HCT116 (cell line): ENCODE measurements around the gene NALF2. TPM values are rescaled to one million over a fixed set of nuclear protein-coding genes. Genes with fewer than 3 reads are reported as not detected.

ENCODE experiments used
- ATAC-seq: fragments of 200-7000 bp; cut with Tn5 transposase; 2 replicates; pipeline ENCODE4 v1.9.1; 2020; ENCODE audit warnings: mild to moderate bottlenecking, moderate library complexity
- BruUV-seq: library from RNA; stranded (reverse); fragments of 400-500 nt; replicated peaks from 2 replicates; lab custom pipeline; 2021; lab: Mats Ljungman, UMichigan
- CTCF ChIA-PET: fragments of 300-600 bp; sonication (Branson Sonifier 250); formaldehyde crosslinking; loops from one replicate; lab custom pipeline; 2021; ENCODE audit warnings: antibody characterized with exemption; lab: Charles Lee
- POLR2A ChIA-PET: fragments of 300-600, 350-600 bp; sonication (Branson Sonifier 250); formaldehyde crosslinking; loops from one replicate; lab custom pipeline; 2021; ENCODE audit warnings: antibody characterized with exemption; lab: Charles Lee
- RAD21 ChIA-PET, 2 experiments: fragments of 300-600 bp; sonication (Branson Sonifier 250); formaldehyde crosslinking; loops; one replicate each; lab custom pipeline; 2023; ENCODE audit warnings: low total read pairs in 2 of 2; ENCODE audit not compliant: uncharacterized antibody in 2 of 2, unreplicated experiment in 2 of 2, low non-redundant PET in 1 of 2; lab: Charles Lee
- DNase-seq: peaks from one replicate; pipeline ENCODE4 v3.0.0-alpha.2; 2010; ENCODE audit warnings: low read depth, low spot score
- H2AFZ ChIP-seq: fragments of 200-600 bp; shearing (Covaris generic), sonication (generic); 2 replicates; pipeline ENCODE4 v1.6.1; 2017; ENCODE audit warnings: low read depth, mixed run types, mixed read lengths, antibody characterized with exemption, low read length; ENCODE audit not compliant: poor library complexity, severe bottlenecking
- H3K27ac ChIP-seq: 2 replicates; pipeline ENCODE4 v1.5.1; 2012; ENCODE audit warnings: low read depth, low read length
- H3K27me3 ChIP-seq: fragments of 200-600 bp; sonication (generic); 2 replicates; pipeline ENCODE4 v1.6.1; 2016; ENCODE audit warnings: mixed run types, low read length, mixed read lengths; ENCODE audit not compliant: insufficient read depth
- H3K36me3 ChIP-seq, 2 experiments: fragments of 200-500 bp in 1 of 2; fragments of 200-600 bp in 1 of 2; sonication (Bioruptor generic) in 1 of 2; sonication (generic) in 1 of 2; 2 replicates each; pipeline versions ENCODE4 v1.5.1 to v1.6.1; 2014 to 2016; ENCODE audit warnings: low read length in 2 of 2, inconsistent platforms in 1 of 2, mixed read lengths in 1 of 2, mixed run types in 1 of 2; ENCODE audit not compliant: insufficient read depth in 2 of 2, control insufficient read depth in 1 of 2
- H3K4me1 ChIP-seq, 2 experiments: fragments of 200-600 bp in 1 of 2; sonication (generic) in 1 of 2; 2 replicates each; pipeline versions ENCODE4 v1.5.1 to v1.6.1; 2012 to 2017; ENCODE audit warnings: low read length in 2 of 2, inconsistent platforms in 1 of 2, mild to moderate bottlenecking in 1 of 2, mixed read lengths in 1 of 2, mixed run types in 1 of 2, moderate library complexity in 1 of 2; ENCODE audit not compliant: insufficient read depth in 2 of 2, control insufficient read depth in 1 of 2
- H3K4me2 ChIP-seq: fragments of 200-600 bp; sonication (generic); 2 replicates; pipeline ENCODE4 v1.6.1; 2017; ENCODE audit warnings: mixed run types, low read length, mixed read lengths
- H3K4me3 ChIP-seq, 2 experiments: fragments of 200-600 bp in 1 of 2; sonication (generic) in 1 of 2; replicated peaks in 1 of 2; 2 replicates each; pipeline ENCODE4 v1.5.1; 2011 to 2016; ENCODE audit warnings: low read length in 2 of 2, control low read depth in 1 of 2, low read depth in 1 of 2, mild to moderate bottlenecking in 1 of 2, mixed read lengths in 1 of 2, mixed run types in 1 of 2
- H3K79me2 ChIP-seq: fragments of 200-600 bp; sonication (generic); 2 replicates; pipeline ENCODE4 v1.6.1; 2017; ENCODE audit warnings: mild to moderate bottlenecking, mixed run types, low read length, moderate library complexity, mixed read lengths; ENCODE audit not compliant: insufficient read depth
- H3K9ac ChIP-seq: fragments of 200-600 bp; sonication (generic); 2 replicates; pipeline ENCODE4 v1.6.1; 2016; ENCODE audit warnings: low read length, mixed read lengths
- H3K9me2 ChIP-seq: fragments of 200-600 bp; sonication (generic), shearing (Covaris generic); 2 replicates; pipeline ENCODE4 v1.6.1; 2017; ENCODE audit warnings: mixed run types, mild to moderate bottlenecking, moderate library complexity; ENCODE audit not compliant: insufficient read depth
- H3K9me3 ChIP-seq, 2 experiments: fragments of 200-500 bp in 1 of 2; fragments of 200-600 bp in 1 of 2; sonication (Bioruptor generic) in 1 of 2; sonication (generic) in 1 of 2; 2 replicates each; pipeline ENCODE4 v1.6.1; 2014 to 2017; ENCODE audit warnings: low read length in 2 of 2, mixed read lengths in 2 of 2, inconsistent platforms in 1 of 2, low read depth in 1 of 2, mild to moderate bottlenecking in 1 of 2, mixed run types in 1 of 2, moderate library complexity in 1 of 2; ENCODE audit not compliant: control insufficient read depth in 1 of 2, insufficient read depth in 1 of 2
- H4K20me1 ChIP-seq: fragments of 200-600 bp; sonication (generic), shearing (Covaris generic); 2 replicates; pipeline ENCODE4 v1.6.1; 2017; ENCODE audit warnings: mixed run types, mild to moderate bottlenecking, moderate library complexity; ENCODE audit not compliant: insufficient read depth
- CBX3 ChIP-seq: IDR thresholded peaks from 2 replicates; pipeline ENCODE4 v1.6.1; 2012; ENCODE audit warnings: low read depth
- CEBPB ChIP-seq: IDR thresholded peaks from 2 replicates; pipeline ENCODE4 v1.6.1; 2012; ENCODE audit warnings: low read depth
- EGR1 ChIP-seq: IDR thresholded peaks from 2 replicates; pipeline ENCODE4 v1.6.1; 2012; ENCODE audit warnings: low read depth
- ELF1 ChIP-seq: IDR thresholded peaks from 2 replicates; pipeline ENCODE4 v1.6.1; 2012; ENCODE audit warnings: low read depth, borderline replicate concordance
- EZH2 ChIP-seq: fragments of 200-600 bp; sonication (generic); IDR thresholded peaks from 2 replicates; pipeline ENCODE4 v1.6.1; 2017; ENCODE audit warnings: antibody characterized with exemption, mixed run types
- EZH2phosphoT487 ChIP-seq: fragments of 200-600 bp; IDR thresholded peaks from 2 replicates; pipeline ENCODE4 v1.6.1; 2018; ENCODE audit warnings: antibody characterized with exemption, borderline replicate concordance
- JUND ChIP-seq: IDR thresholded peaks from 2 replicates; pipeline ENCODE4 v1.6.1; 2012
- RAD21 ChIP-seq: IDR thresholded peaks from 2 replicates; pipeline ENCODE4 v1.6.1; 2012; ENCODE audit warnings: low read depth, mild to moderate bottlenecking
- SIN3A ChIP-seq: IDR thresholded peaks from 2 replicates; pipeline ENCODE4 v1.6.1; 2012; ENCODE audit warnings: low read depth
- SRF ChIP-seq: IDR thresholded peaks from 2 replicates; pipeline ENCODE4 v1.6.1; 2012; ENCODE audit warnings: low read depth
- TCF7L2 ChIP-seq: IDR thresholded peaks from 2 replicates; pipeline ENCODE4 v1.7.0; 2011; ENCODE audit warnings: borderline replicate concordance, inconsistent platforms; ENCODE audit not compliant: insufficient read depth, insufficient read length; ENCODE audit errors: extremely low read depth
- YY1 ChIP-seq: IDR thresholded peaks from 2 replicates; pipeline ENCODE4 v1.6.1; 2011; ENCODE audit warnings: low read length, low read depth, moderate library complexity, mild to moderate bottlenecking; ENCODE audit not compliant: insufficient replicate concordance; ENCODE audit errors: extremely low read depth
- ZNF274 ChIP-seq: fragments of 200-500 bp; sonication (Bioruptor generic); IDR thresholded peaks from 2 replicates; pipeline ENCODE4 v1.6.1; 2014; ENCODE audit warnings: mild to moderate bottlenecking, low read depth, low read length, inconsistent platforms
- intact Hi-C: fragments of 100-400 bp; cut with micrococcal nuclease; formaldehyde crosslinking; loops from 2 replicates; pipeline ENCODE4 v1.10.0; 2022
- total RNA-seq: library from RNA; stranded (reverse); gene quantifications from one replicate; pipeline ENCODE4 v1.2.1, GENCODE V29; 2021; ENCODE audit not compliant: unreplicated experiment
- TF ChIP-seq, protein P1 (sequence below), 3 experiments: fragments of 200-600 bp in 1 of 3; sonication (generic) in 1 of 3; IDR thresholded peaks in 2 of 3; conservative IDR thresholded peaks in 1 of 3; 2 replicates each; pipeline ENCODE4 v1.5.1; 2012 to 2017; ENCODE audit warnings: low read depth in 2 of 3, low read length in 2 of 3, antibody characterized with exemption in 1 of 3, borderline replicate concordance in 1 of 3, control low read depth in 1 of 3, mild to moderate bottlenecking in 1 of 3, mixed read lengths in 1 of 3, mixed run types in 1 of 3, moderate library complexity in 1 of 3; ENCODE audit not compliant: insufficient read depth in 1 of 3
- TF ChIP-seq, protein P2 (sequence below): IDR thresholded peaks from 2 replicates; pipeline ENCODE4 v1.6.1; 2011; ENCODE audit warnings: mild to moderate bottlenecking, low read length, moderate library complexity; ENCODE audit not compliant: insufficient replicate concordance; ENCODE audit errors: extremely low read depth
- TF ChIP-seq, protein P3 (sequence below): IDR thresholded peaks from 2 replicates; pipeline ENCODE4 v1.6.1; 2012

Gene NALF2
- total RNA-seq, 1 experiment from 2014 or later = 8.7 TPM

DNA sequence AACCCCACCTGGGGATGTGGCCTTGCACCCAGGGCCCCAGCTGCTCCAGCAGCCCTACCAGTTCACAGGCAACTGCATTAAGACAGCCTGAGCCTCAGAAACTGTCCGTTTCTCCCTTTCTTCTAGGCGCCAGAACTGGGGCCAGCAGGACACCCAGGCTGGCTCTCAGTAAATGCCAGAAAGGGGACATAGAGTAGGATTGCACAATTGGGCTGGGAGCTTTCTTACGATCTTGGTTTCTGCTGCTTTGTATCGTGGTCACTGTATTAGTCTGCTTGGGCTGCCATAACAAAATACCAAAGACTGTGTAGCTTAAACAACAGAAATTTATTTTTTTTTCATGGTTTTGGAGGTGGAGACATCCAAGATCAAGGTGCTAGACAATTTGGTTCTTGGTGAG lies 48.4 kb downstream of the NALF2 start:
- no peaks in the 10 kb centered on the region for H3K9me3 ChIP-seq
- TF ChIP-seq CEBPB (no peak), SIN3A (no peak), EGR1 (no peak), RAD21 (no peak), EZH2phosphoT487 (no peak), EZH2 (no peak), YY1 (no peak), SRF (no peak), ZNF274 (no peak), ELF1 (no peak), JUND (no peak), CBX3 (no peak), TCF7L2 (no peak)
- TF ChIP-seq, protein P1, sequence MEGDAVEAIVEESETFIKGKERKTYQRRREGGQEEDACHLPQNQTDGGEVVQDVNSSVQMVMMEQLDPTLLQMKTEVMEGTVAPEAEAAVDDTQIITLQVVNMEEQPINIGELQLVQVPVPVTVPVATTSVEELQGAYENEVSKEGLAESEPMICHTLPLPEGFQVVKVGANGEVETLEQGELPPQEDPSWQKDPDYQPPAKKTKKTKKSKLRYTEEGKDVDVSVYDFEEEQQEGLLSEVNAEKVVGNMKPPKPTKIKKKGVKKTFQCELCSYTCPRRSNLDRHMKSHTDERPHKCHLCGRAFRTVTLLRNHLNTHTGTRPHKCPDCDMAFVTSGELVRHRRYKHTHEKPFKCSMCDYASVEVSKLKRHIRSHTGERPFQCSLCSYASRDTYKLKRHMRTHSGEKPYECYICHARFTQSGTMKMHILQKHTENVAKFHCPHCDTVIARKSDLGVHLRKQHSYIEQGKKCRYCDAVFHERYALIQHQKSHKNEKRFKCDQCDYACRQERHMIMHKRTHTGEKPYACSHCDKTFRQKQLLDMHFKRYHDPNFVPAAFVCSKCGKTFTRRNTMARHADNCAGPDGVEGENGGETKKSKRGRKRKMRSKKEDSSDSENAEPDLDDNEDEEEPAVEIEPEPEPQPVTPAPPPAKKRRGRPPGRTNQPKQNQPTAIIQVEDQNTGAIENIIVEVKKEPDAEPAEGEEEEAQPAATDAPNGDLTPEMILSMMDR (IDR thresholded peaks at IDR 0.05 in 2 of 3, conservative IDR thresholded peaks at IDR 0.05 in 1 of 3; ENCODE audit: borderline replicate concordance in 1 of 3, insufficient read depth in 1 of 3, low read depth in 2 of 3, low read length in 2 of 3) = no peak
- TF ChIP-seq, protein P2, sequence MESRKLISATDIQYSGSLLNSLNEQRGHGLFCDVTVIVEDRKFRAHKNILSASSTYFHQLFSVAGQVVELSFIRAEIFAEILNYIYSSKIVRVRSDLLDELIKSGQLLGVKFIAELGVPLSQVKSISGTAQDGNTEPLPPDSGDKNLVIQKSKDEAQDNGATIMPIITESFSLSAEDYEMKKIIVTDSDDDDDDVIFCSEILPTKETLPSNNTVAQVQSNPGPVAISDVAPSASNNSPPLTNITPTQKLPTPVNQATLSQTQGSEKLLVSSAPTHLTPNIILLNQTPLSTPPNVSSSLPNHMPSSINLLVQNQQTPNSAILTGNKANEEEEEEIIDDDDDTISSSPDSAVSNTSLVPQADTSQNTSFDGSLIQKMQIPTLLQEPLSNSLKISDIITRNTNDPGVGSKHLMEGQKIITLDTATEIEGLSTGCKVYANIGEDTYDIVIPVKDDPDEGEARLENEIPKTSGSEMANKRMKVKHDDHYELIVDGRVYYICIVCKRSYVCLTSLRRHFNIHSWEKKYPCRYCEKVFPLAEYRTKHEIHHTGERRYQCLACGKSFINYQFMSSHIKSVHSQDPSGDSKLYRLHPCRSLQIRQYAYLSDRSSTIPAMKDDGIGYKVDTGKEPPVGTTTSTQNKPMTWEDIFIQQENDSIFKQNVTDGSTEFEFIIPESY = no peak
- TF ChIP-seq, protein P3, sequence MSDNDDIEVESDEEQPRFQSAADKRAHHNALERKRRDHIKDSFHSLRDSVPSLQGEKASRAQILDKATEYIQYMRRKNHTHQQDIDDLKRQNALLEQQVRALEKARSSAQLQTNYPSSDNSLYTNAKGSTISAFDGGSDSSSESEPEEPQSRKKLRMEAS = no peak
- TF ChIP-seq, all 23 proteins: peak for 0
- RAD21 ChIA-PET = no interaction called here
- Histone ChIP-seq H3K4me3 (no peak overlapping the region), H3K9me2 (no peaks in the 10 kb centered on the region), H3K79me2 (no peaks in the 10 kb centered on the region), H3K27me3 (no peaks in the 10 kb centered on the region), H3K4me1 (peaks cover 14 to 23% of the 10 kb centered on the region in 2 experiments), H3K36me3 (no peaks in the 10 kb centered on the region), H2AFZ (no peak overlapping the region), H3K9ac (no peak overlapping the region), H4K20me1 (no peaks in the 10 kb centered on the region), H3K4me2 (no peak overlapping the region), H3K27ac (no peak overlapping the region)
- DNase-seq (no peak), ATAC-seq (no peak)
- CTCF ChIA-PET = interaction anchor here (0.6 kb wide), 1 partner anchor 530 kb away, joined by 5 read pairs; no protein-coding TSS in a partner anchor
- BruUV-seq = no TSS peak
- POLR2A ChIA-PET = no interaction called here
- intact Hi-C loops = no loop called here
